ENCODE results near the gene GLRX3.

The GLRX3 gene

GRCh38 chr10:130180416-130180815 is 44.2 kb downstream of the GLRX3 start:
- Histone ChIP-seq H4K20me1 (ENCODE audit: insufficient read depth, low read length) (no peaks in the 10 kb centered on the region), H3K4me3 (ENCODE audit: low read length) (no peak overlapping the region), H3K27ac (ENCODE audit: low read length) (no peak overlapping the region), H3K27me3 (ENCODE audit: low read depth, low read length) (no peaks in the 10 kb centered on the region), H2AFZ (ENCODE audit: low read depth, low read length) (no peak overlapping the region), H3K9ac (ENCODE audit: low read length) (no peak overlapping the region), H3K36me3 (replicated peaks; ENCODE audit: low read depth, low read length) (peaks cover 22% of the 10 kb centered on the region), H3K4me1 (ENCODE audit: low read length) (no peaks in the 10 kb centered on the region), H3K4me2 (ENCODE audit: low read length) (no peak overlapping the region), H3K9me3 (ENCODE audit: insufficient read depth, low read length) (no peaks in the 10 kb centered on the region), H3K79me2 (ENCODE audit: low read length) (no peaks in the 10 kb centered on the region)
- no peak for TF ChIP-seq EZH2phosphoT487 (IDR thresholded peaks at IDR 0.05; ENCODE audit: low read depth)
- no peak for TF ChIP-seq CTCF (IDR thresholded peaks at IDR 0.05; ENCODE audit: low read depth, low read length)

GRCh38 chr10:130181858-130182257 is 45.7 kb downstream of the GLRX3 start:
- H3K27me3 ChIP-seq (ENCODE audit: low read depth, low read length): no peaks in the 10 kb centered on the region
- H3K4me2 ChIP-seq (ENCODE audit: low read length): no peak overlapping the region
- no peak overlapping the region for H2AFZ ChIP-seq (ENCODE audit: low read depth, low read length)
- H4K20me1 ChIP-seq (ENCODE audit: insufficient read depth, low read length): no peaks in the 10 kb centered on the region
- H3K79me2 ChIP-seq (ENCODE audit: low read length): no peaks in the 10 kb centered on the region
- H3K27ac ChIP-seq (ENCODE audit: low read length): no peak overlapping the region
- TF ChIP-seq EZH2phosphoT487 (IDR thresholded peaks at IDR 0.05; ENCODE audit: low read depth) (no peak), CTCF (IDR thresholded peaks at IDR 0.05; ENCODE audit: low read depth, low read length) (no peak)
- H3K9ac ChIP-seq (ENCODE audit: low read length): no peak overlapping the region
- H3K4me1 ChIP-seq (ENCODE audit: low read length): no peaks in the 10 kb centered on the region
- H3K9me3 ChIP-seq (ENCODE audit: insufficient read depth, low read length): no peaks in the 10 kb centered on the region
- no peak overlapping the region for H3K4me3 ChIP-seq (ENCODE audit: low read length)
- peaks cover 20% of the 10 kb centered on the region for H3K36me3 ChIP-seq (replicated peaks; ENCODE audit: low read depth, low read length)

GRCh38 chr10:130185591-130185990 is 49.4 kb downstream of the GLRX3 start:
- Histone ChIP-seq H3K4me1 (ENCODE audit: low read length) (no peaks in the 10 kb centered on the region), H3K9ac (ENCODE audit: low read length) (no peak overlapping the region), H3K27me3 (ENCODE audit: low read depth, low read length) (no peaks in the 10 kb centered on the region), H3K27ac (ENCODE audit: low read length) (no peak overlapping the region), H4K20me1 (ENCODE audit: insufficient read depth, low read length) (no peaks in the 10 kb centered on the region), H3K36me3 (replicated peaks; ENCODE audit: low read depth, low read length) (peaks cover 10% of the 10 kb centered on the region), H3K9me3 (ENCODE audit: insufficient read depth, low read length) (no peaks in the 10 kb centered on the region), H3K4me2 (ENCODE audit: low read length) (no peak overlapping the region), H3K79me2 (ENCODE audit: low read length) (no peaks in the 10 kb centered on the region), H2AFZ (ENCODE audit: low read depth, low read length) (no peak overlapping the region), H3K4me3 (ENCODE audit: low read length) (no peak overlapping the region)
- TF ChIP-seq EZH2phosphoT487 (IDR thresholded peaks at IDR 0.05; ENCODE audit: low read depth): no peak
- no peak for TF ChIP-seq CTCF (IDR thresholded peaks at IDR 0.05; ENCODE audit: low read depth, low read length)

- Histone ChIP-seq H3K4me3 (ENCODE audit: low read length) (no peak overlapping the region), H3K4me2 (ENCODE audit: low read length) (no peak overlapping the region), H2AFZ (ENCODE audit: low read depth, low read length) (no peak overlapping the region), H3K9me3 (ENCODE audit: insufficient read depth, low read length) (no peaks in the 10 kb centered on the region), H3K9ac (ENCODE audit: low read length) (no peak overlapping the region), H3K36me3 (replicated peaks; ENCODE audit: low read depth, low read length) (peaks cover 3% of the 10 kb centered on the region), H4K20me1 (ENCODE audit: insufficient read depth, low read length) (no peaks in the 10 kb centered on the region), H3K4me1 (ENCODE audit: low read length) (no peaks in the 10 kb centered on the region), H3K79me2 (ENCODE audit: low read length) (no peaks in the 10 kb centered on the region), H3K27me3 (ENCODE audit: low read depth, low read length) (no peaks in the 10 kb centered on the region), H3K27ac (ENCODE audit: low read length) (no peak overlapping the region)
- no peak for TF ChIP-seq EZH2phosphoT487 (IDR thresholded peaks at IDR 0.05; ENCODE audit: low read depth)
- no peak for TF ChIP-seq CTCF (IDR thresholded peaks at IDR 0.05; ENCODE audit: low read depth, low read length)
These were observed 52.3 kb downstream of the GLRX3 start for GRCh38 chr10:130188195-130189175.
